HG03103 (cell line): Measurements from ENCODE around the gene ARL1.
"Not testable (repeated sequence)": the region's sequence is repeated elsewhere in the genome, so short reads cannot be mapped to it uniquely, and the experiment has no call there.

ENCODE experiments used
- ATAC-seq: cut with Tn5 transposase; IDR thresholded peaks from one replicate; pipeline ENCODE4 v1.9.1; 2021; ENCODE audit warnings: low read depth; ENCODE audit not compliant: unreplicated experiment

ARL1 gene

GRCh38 chr12:101407436-101408345, at the start of gene ARL1:
Gene ARL1, minus strand, starts transcription at chr12:101407772. Its CDS starts 127 bp downstream, at chr12:101407645.
- peak; percentile 75 for ATAC-seq

GRCh38 chr12:101455685-101456084, 48.1 kb upstream of the ARL1 start:
- ATAC-seq, result no peak

GRCh38 chr12:101441461-101442224, 34.1 kb upstream of the ARL1 start:
- no peak for ATAC-seq

GRCh38 chr12:101439236-101439635, 31.7 kb upstream of the ARL1 start:
- no peak for ATAC-seq

GRCh38 chr12:101436136-101436535, 28.6 kb upstream of the ARL1 start:
- no peak for ATAC-seq

GRCh38 chr12:101430456-101430855, 22.9 kb upstream of the ARL1 start:
- ATAC-seq, result no peak

GRCh38 chr12:101424620-101425019, 17.0 kb upstream of the ARL1 start:
- ATAC-seq, result no peak

- ATAC-seq, result not testable (repeated sequence)
These were observed 14.5 kb upstream of the ARL1 start for GRCh38 chr12:101422066-101422465.

GRCh38 chr12:101415228-101415627, 7.7 kb upstream of the ARL1 start:
- ATAC-seq, result no peak

GRCh38 chr12:101414533-101415119, 7.1 kb upstream of the ARL1 start:
- ATAC-seq, result no peak

GRCh38 chr12:101410169-101410568, 2.6 kb upstream of the ARL1 start:
- not testable (repeated sequence) for ATAC-seq

GRCh38 chr12:101407049-101407435, 530 bp downstream of the ARL1 start:
- ATAC-seq, result peak; percentile 27

- ATAC-seq, result not testable (repeated sequence)
These were observed 16.4 kb downstream of the ARL1 start for GRCh38 chr12:101391181-101391580.

GRCh38 chr12:101379149-101379548, 28.4 kb downstream of the ARL1 start:
- no peak for ATAC-seq

GRCh38 chr12:101375573-101375972, 32.0 kb downstream of the ARL1 start:
- ATAC-seq, result no peak

GRCh38 chr12:101372431-101372830, 35.1 kb downstream of the ARL1 start:
- no peak for ATAC-seq

GRCh38 chr12:101368016-101368415, 39.6 kb downstream of the ARL1 start:
- ATAC-seq, result no peak

- no peak for ATAC-seq
These were observed 46.1 kb downstream of the ARL1 start for GRCh38 chr12:101361455-101361854.

GRCh38 chr12:101356794-101357193, 50.8 kb downstream of the ARL1 start:
- ATAC-seq, result no peak

- no peak for ATAC-seq
These were observed 55.9 kb downstream of the ARL1 start for GRCh38 chr12:101351682-101352081.

- ATAC-seq, result no peak
These were observed 63.7 kb downstream of the ARL1 start for GRCh38 chr12:101343893-101344292.
